A673 (cell line): ENCODE results near the gene SLC44A1. TPM values are rescaled to one million over a fixed set of nuclear protein-coding genes. Genes with fewer than 3 reads are reported as not detected.

Source experiments
- BruUV-seq: library from RNA; stranded (reverse); fragments of 400-500 nt; replicated peaks from 2 replicates; lab custom pipeline; 2021; lab: Mats Ljungman, UMichigan
- CTCF ChIA-PET: fragments of 300-600 bp; sonication (Branson Sonifier 250); formaldehyde crosslinking; loops from one replicate; lab custom pipeline; 2022; ENCODE audit warnings: antibody characterized with exemption; lab: Charles Lee
- POLR2A ChIA-PET: fragments of 300-600 bp; sonication (Branson Sonifier 250); formaldehyde crosslinking; loops from one replicate; lab custom pipeline; 2022; ENCODE audit warnings: antibody characterized with exemption; ENCODE audit not compliant: low non-redundant PET; lab: Charles Lee
- DNase-seq: peaks from one replicate; pipeline ENCODE4 v3.0.0-alpha.2; 2015; ENCODE audit warnings: low spot score
- H3K27ac ChIP-seq: fragments of 200-600 bp; sonication (generic); 2 replicates; pipeline ENCODE4 v1.5.1; 2016; ENCODE audit warnings: mixed run types, low read depth, mild to moderate bottlenecking, mixed read lengths, antibody characterized with exemption, low read length; ENCODE audit not compliant: poor library complexity, severe bottlenecking
- H3K27me3 ChIP-seq: fragments of 200-600 bp; sonication (generic); replicated peaks from 2 replicates; pipeline ENCODE4 v1.6.1; 2017; ENCODE audit warnings: mixed run types, low read depth, mild to moderate bottlenecking, mixed read lengths, antibody characterized with exemption, low read length; ENCODE audit not compliant: insufficient read depth, poor library complexity
- H3K36me3 ChIP-seq: fragments of 200-600 bp; sonication (generic); 2 replicates; pipeline ENCODE4 v1.6.1; 2016; ENCODE audit warnings: mixed run types, mild to moderate bottlenecking, mixed read lengths, antibody characterized with exemption, low read length; ENCODE audit not compliant: insufficient read depth, poor library complexity, severe bottlenecking
- H3K4me1 ChIP-seq: fragments of 200-600 bp; sonication (generic); 2 replicates; pipeline ENCODE4 v1.6.1; 2017; ENCODE audit warnings: mixed run types, mild to moderate bottlenecking, mixed read lengths, antibody characterized with exemption, low read length; ENCODE audit not compliant: insufficient read depth, poor library complexity, severe bottlenecking
- H3K4me3 ChIP-seq: fragments of 200-600 bp; sonication (generic); 2 replicates; pipeline ENCODE4 v1.5.1; 2016; ENCODE audit warnings: low read depth, mixed run types, mild to moderate bottlenecking, mixed read lengths, low read length; ENCODE audit not compliant: poor library complexity, severe bottlenecking
- H3K9me3 ChIP-seq: fragments of 200-600 bp; sonication (generic); 2 replicates; pipeline ENCODE4 v1.6.1; 2016; ENCODE audit warnings: mixed run types, low read depth, mild to moderate bottlenecking, mixed read lengths, antibody characterized with exemption, low read length; ENCODE audit not compliant: poor library complexity, severe bottlenecking
- EZH2 ChIP-seq: fragments of 200-600 bp; sonication (generic); IDR thresholded peaks from 2 replicates; pipeline ENCODE4 v1.6.1; 2017; ENCODE audit warnings: borderline replicate concordance, low read depth, mild to moderate bottlenecking, mixed read lengths, antibody characterized with exemption, low read length; ENCODE audit not compliant: poor library complexity, severe bottlenecking
- intact Hi-C: fragments of 100-400 bp; cut with micrococcal nuclease; formaldehyde crosslinking; loops from one replicate; pipeline ENCODE4 v1.10.0; 2022; ENCODE audit not compliant: unreplicated experiment
- total RNA-seq: library from RNA; stranded (reverse); gene quantifications from 2 replicates; pipeline ENCODE4 v1.2.3, GENCODE V29; 2021
- TF ChIP-seq, protein P1 (sequence below): fragments of 300-800, 200-600 bp; sonication (generic); conservative IDR thresholded peaks from 2 replicates; pipeline ENCODE4 v1.5.1; 2017; ENCODE audit warnings: low read depth, mild to moderate bottlenecking, antibody characterized with exemption, low read length, moderate library complexity, mixed read lengths

SLC44A1 gene
- total RNA-seq, 1 experiment from 2014 or later = 11.9 TPM

DNA sequence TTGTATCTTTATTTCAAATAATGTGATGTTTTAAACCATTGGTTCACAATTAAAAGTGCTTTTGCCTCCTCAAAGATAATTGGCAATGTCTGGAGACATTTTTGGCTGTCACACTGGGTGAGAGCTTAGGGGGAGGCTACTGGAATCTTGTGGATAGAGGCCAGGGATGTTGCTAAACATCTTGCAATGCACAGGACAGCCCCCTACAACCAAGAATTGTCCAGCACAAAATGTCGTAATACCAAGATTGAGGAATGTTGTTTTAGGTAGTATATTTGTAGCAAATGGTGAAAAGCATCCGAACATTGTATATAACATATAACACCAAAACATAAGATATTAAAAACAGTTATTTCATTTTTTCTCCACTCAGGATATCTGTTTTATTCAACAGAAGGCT lies 99.8 kb downstream of the SLC44A1 start:
- Histone ChIP-seq H3K9me3 (no peaks in the 10 kb centered on the region), H3K36me3 (no peaks in the 10 kb centered on the region), H3K4me3 (no peak overlapping the region), H3K4me1 (peaks cover 8% of the 10 kb centered on the region), H3K27me3 (no peaks in the 10 kb centered on the region), H3K27ac (no peak overlapping the region)
- POLR2A ChIA-PET = no interaction called here
- intact Hi-C loops = no loop called here
- no TSS peak for BruUV-seq
- TF ChIP-seq, protein P1, sequence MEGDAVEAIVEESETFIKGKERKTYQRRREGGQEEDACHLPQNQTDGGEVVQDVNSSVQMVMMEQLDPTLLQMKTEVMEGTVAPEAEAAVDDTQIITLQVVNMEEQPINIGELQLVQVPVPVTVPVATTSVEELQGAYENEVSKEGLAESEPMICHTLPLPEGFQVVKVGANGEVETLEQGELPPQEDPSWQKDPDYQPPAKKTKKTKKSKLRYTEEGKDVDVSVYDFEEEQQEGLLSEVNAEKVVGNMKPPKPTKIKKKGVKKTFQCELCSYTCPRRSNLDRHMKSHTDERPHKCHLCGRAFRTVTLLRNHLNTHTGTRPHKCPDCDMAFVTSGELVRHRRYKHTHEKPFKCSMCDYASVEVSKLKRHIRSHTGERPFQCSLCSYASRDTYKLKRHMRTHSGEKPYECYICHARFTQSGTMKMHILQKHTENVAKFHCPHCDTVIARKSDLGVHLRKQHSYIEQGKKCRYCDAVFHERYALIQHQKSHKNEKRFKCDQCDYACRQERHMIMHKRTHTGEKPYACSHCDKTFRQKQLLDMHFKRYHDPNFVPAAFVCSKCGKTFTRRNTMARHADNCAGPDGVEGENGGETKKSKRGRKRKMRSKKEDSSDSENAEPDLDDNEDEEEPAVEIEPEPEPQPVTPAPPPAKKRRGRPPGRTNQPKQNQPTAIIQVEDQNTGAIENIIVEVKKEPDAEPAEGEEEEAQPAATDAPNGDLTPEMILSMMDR = no peak
- no peak for TF ChIP-seq EZH2
- DNase-seq = no peak
- CTCF ChIA-PET = no interaction called here

DNA sequence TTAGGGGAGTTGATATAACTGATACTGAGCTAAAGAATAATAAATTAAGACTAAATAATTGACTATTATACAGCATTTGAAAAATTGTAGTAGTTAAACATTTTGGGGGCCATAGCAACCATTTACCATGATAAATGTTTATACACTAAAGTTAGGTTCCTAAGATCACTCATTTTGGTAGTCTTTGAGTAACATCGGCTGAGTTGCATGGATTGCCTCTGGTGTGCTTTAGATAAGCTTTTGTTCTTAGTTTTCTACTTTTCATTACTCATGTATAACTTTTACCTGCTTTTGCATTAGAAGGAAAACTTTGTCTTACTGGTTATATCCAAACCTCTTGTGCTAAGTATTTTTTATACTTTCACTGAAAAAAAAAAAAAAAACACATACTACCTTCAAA lies 101.2 kb downstream of the SLC44A1 start:
- no peaks in the 10 kb centered on the region for H3K27me3 ChIP-seq
- BruUV-seq = no TSS peak
- no peak for TF ChIP-seq EZH2
- TF ChIP-seq, protein P1 = no peak
- H3K4me3 ChIP-seq = no peak overlapping the region
- H3K27ac ChIP-seq = no peak overlapping the region
- no peaks in the 10 kb centered on the region for H3K36me3 ChIP-seq
- no peak for DNase-seq
- peaks cover 8% of the 10 kb centered on the region for H3K4me1 ChIP-seq
- H3K9me3 ChIP-seq = no peaks in the 10 kb centered on the region
- CTCF ChIA-PET = no interaction called here
- POLR2A ChIA-PET = no interaction called here
- intact Hi-C loops = no loop called here

DNA sequence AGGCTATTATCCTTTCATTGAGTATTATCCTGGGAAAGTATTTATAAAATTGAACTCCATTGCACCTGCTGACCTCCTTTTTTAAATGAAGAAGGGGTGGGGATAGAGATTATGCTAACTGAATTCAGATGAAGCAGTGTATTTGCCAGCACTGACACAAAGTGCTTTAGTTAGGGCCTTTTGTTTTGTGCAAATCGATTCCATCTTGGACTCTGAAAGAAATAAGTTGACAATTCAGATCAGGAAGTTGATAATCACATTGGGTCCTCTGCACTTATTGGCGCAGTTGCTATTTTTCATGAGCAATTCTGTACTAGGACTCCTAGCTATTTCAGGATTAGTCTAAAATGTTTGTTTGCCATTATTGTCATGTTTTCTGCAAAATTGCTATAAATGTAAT lies 101.8 kb downstream of the SLC44A1 start:
- no peaks in the 10 kb centered on the region for H3K36me3 ChIP-seq
- H3K9me3 ChIP-seq = no peaks in the 10 kb centered on the region
- DNase-seq = peak; percentile 6
- POLR2A ChIA-PET = no interaction called here
- no peak overlapping the region for H3K27ac ChIP-seq
- TF ChIP-seq, protein P1 = no peak
- no peak for TF ChIP-seq EZH2
- intact Hi-C loops = no loop called here
- peaks cover 8% of the 10 kb centered on the region for H3K4me1 ChIP-seq
- CTCF ChIA-PET = no interaction called here
- BruUV-seq = no TSS peak
- no peaks in the 10 kb centered on the region for H3K27me3 ChIP-seq
- no peak overlapping the region for H3K4me3 ChIP-seq
